ENCODE data around the gene ATP8A2.
"Not testable (repeated sequence)": the region's sequence is repeated elsewhere in the genome, so short reads cannot be mapped to it uniquely, and the experiment has no call there.

DNA sequence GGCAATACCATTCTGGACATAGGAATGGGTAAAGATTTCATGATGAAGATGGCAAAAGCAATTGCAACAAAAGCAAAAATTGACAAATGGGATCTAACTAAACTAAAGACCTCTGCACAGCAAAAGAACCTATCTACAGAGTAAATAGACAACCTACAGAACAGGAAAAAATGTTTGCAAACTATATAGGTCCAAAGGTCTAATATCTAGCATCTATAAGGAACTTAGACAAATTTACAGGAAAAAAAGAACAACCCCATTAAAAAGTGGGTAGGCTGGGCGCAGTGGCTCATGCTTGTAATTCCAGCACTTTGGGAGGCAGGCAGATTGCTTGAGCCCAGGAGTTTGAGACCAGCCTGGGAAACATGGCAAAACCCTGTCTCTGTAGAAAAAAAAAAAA, 418.4 kb downstream of the ATP8A2 start:
- TF ChIP-seq, protein P1, sequence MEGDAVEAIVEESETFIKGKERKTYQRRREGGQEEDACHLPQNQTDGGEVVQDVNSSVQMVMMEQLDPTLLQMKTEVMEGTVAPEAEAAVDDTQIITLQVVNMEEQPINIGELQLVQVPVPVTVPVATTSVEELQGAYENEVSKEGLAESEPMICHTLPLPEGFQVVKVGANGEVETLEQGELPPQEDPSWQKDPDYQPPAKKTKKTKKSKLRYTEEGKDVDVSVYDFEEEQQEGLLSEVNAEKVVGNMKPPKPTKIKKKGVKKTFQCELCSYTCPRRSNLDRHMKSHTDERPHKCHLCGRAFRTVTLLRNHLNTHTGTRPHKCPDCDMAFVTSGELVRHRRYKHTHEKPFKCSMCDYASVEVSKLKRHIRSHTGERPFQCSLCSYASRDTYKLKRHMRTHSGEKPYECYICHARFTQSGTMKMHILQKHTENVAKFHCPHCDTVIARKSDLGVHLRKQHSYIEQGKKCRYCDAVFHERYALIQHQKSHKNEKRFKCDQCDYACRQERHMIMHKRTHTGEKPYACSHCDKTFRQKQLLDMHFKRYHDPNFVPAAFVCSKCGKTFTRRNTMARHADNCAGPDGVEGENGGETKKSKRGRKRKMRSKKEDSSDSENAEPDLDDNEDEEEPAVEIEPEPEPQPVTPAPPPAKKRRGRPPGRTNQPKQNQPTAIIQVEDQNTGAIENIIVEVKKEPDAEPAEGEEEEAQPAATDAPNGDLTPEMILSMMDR (IDR thresholded peaks at IDR 0.05), result not testable (repeated sequence)
- not testable (repeated sequence) for TF ChIP-seq POLR2A (IDR thresholded peaks at IDR 0.05)
